HCT116 (cell line): ENCODE results near the gene KANSL1. TPM values are rescaled to one million over a fixed set of nuclear protein-coding genes. Genes with fewer than 3 reads are reported as not detected.

Experiments used
- ATF3 ChIP-seq: IDR thresholded peaks from 2 replicates; pipeline ENCODE4 v1.6.1; 2012
- CTCF ChIP-seq, 3 experiments: fragments of 200-600 bp in 1 of 3; sonication (generic) in 1 of 3; IDR thresholded peaks in 2 of 3; conservative IDR thresholded peaks in 1 of 3; 2 replicates each; pipeline ENCODE4 v1.5.1; 2012 to 2017; ENCODE audit warnings: low read depth in 2 of 3, low read length in 2 of 3, antibody characterized with exemption in 1 of 3, borderline replicate concordance in 1 of 3, control low read depth in 1 of 3, mild to moderate bottlenecking in 1 of 3, mixed read lengths in 1 of 3, mixed run types in 1 of 3, moderate library complexity in 1 of 3; ENCODE audit not compliant: insufficient read depth in 1 of 3
- FOSL1 ChIP-seq: IDR thresholded peaks from 2 replicates; pipeline ENCODE4 v1.6.1; 2012; ENCODE audit warnings: low read depth
- POLR2AphosphoS5 ChIP-seq: IDR thresholded peaks from 2 replicates; pipeline ENCODE4 v1.6.1; 2011; ENCODE audit warnings: mild to moderate bottlenecking, low read depth, low read length, moderate library complexity
- REST ChIP-seq: IDR thresholded peaks from 2 replicates; pipeline ENCODE4 v1.6.1; 2012; ENCODE audit warnings: low read depth
- YY1 ChIP-seq: IDR thresholded peaks from 2 replicates; pipeline ENCODE4 v1.6.1; 2011; ENCODE audit warnings: low read length, low read depth, moderate library complexity, mild to moderate bottlenecking; ENCODE audit not compliant: insufficient replicate concordance; ENCODE audit errors: extremely low read depth
- ZNF274 ChIP-seq: fragments of 200-500 bp; sonication (Bioruptor generic); IDR thresholded peaks from 2 replicates; pipeline ENCODE4 v1.6.1; 2014; ENCODE audit warnings: mild to moderate bottlenecking, low read depth, low read length, inconsistent platforms
- total RNA-seq: library from RNA; stranded (reverse); gene quantifications from one replicate; pipeline ENCODE4 v1.2.1, GENCODE V29; 2021; ENCODE audit not compliant: unreplicated experiment

KANSL1 gene
- total RNA-seq, 1 experiment from 2014 or later = 77.5 TPM

GRCh38 chr17:46169913-46170638 is 23.2 kb downstream of the KANSL1 start (continued):
- TF ChIP-seq CTCF (IDR thresholded peaks at IDR 0.05 in 2 of 3, conservative IDR thresholded peaks at IDR 0.05 in 1 of 3; ENCODE audit: borderline replicate concordance in 1 of 3, insufficient read depth in 1 of 3, low read depth in 2 of 3, low read length in 2 of 3) (no peak), ZNF274 (no peak), ATF3 (no peak), YY1 (no peak), REST (no peak), POLR2AphosphoS5 (no peak), FOSL1 (no peak)
